ENCODE measurements around the gene TMEM117. TPM values are rescaled to one million over a fixed set of nuclear protein-coding genes. Genes with fewer than 3 reads are reported as not detected.
"Not testable (repeated sequence)": the region's sequence is repeated elsewhere in the genome, so short reads cannot be mapped to it uniquely, and the experiment has no call there.

The TMEM117 gene
- total and polyA plus RNA-seq, 7 donors, result 2.3 to 21.4 (median 17.5) TPM

DNA sequence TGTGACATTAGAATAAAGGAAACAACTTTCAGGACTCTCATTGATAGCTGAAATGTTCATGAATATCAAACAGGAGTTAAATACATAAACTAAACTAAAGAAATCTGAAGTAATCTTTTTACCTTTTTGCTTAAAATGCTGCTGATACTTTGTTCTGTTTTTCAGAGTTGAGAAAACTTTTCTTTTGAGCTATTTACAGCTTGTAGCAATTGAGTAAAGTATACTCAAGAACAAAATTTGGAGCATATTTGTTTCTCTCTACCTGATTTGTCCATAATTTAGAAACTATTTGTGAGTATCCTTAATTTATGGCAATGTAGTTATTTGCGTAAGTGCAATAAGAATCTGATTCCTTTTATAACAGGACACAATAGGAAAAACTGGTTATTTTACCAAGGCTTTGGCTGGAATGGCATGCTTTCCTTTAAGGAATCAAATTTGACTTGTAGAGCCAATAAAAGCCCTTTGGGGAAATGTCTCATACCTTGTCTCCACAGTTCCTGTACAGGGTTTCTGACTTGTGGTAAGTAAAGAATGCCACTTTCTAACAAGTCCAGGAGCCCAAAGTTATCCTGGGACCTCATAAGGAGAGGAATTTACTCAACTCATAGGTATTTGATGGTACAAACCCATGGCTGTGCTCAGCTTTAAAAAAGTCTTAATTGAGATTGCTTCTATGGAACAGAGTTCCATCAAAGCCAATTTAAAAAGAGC, 195.7 kb downstream of the TMEM117 start:
- Histone ChIP-seq H3K9me3 (no peaks in the 10 kb centered on the region), H3K4me3 (no peak overlapping the region), H3K27ac (no peak overlapping the region), H3K36me3 (no peaks in the 10 kb centered on the region), H3K4me1 (no peaks in the 10 kb centered on the region), H3K27me3 (no peaks in the 10 kb centered on the region)
- intact Hi-C loops (cut with DNase I), result no loop called here
- no peak for DNase-seq
- TF ChIP-seq EP300 (IDR thresholded peaks at IDR 0.05), result no peak
- TF ChIP-seq, protein P1, sequence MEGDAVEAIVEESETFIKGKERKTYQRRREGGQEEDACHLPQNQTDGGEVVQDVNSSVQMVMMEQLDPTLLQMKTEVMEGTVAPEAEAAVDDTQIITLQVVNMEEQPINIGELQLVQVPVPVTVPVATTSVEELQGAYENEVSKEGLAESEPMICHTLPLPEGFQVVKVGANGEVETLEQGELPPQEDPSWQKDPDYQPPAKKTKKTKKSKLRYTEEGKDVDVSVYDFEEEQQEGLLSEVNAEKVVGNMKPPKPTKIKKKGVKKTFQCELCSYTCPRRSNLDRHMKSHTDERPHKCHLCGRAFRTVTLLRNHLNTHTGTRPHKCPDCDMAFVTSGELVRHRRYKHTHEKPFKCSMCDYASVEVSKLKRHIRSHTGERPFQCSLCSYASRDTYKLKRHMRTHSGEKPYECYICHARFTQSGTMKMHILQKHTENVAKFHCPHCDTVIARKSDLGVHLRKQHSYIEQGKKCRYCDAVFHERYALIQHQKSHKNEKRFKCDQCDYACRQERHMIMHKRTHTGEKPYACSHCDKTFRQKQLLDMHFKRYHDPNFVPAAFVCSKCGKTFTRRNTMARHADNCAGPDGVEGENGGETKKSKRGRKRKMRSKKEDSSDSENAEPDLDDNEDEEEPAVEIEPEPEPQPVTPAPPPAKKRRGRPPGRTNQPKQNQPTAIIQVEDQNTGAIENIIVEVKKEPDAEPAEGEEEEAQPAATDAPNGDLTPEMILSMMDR (IDR thresholded peaks at IDR 0.05), result no peak
- no peak for TF ChIP-seq POLR2A (IDR thresholded peaks at IDR 0.05)
- no peak for TF ChIP-seq POLR2AphosphoS5 (IDR thresholded peaks at IDR 0.05)
- WGBS, 2 donors, result 97% methylated on average over 1 of the region's 1 CpG

DNA sequence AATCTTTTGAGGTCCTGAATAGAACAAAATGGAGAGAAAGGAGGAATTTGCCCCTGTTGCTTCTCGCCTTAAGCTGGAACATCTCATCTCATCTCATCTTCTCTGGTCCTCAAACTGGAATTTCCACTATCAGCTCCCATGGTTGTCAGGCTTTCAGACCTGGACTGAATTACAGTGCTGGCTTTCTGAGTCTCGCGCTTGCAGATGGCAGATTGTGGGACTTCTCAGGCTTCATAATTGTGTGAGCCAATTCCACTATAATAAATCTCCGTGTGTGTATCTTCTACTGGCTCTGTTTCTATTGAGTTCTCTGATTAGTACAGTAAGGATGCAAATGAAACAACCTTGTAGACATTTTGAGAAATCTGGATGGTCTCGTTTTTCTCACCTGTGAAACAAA, 199.0 kb downstream of the TMEM117 start:
- TF ChIP-seq, protein P1 (IDR thresholded peaks at IDR 0.05), result no peak
- TF ChIP-seq POLR2AphosphoS5 (IDR thresholded peaks at IDR 0.05) (no peak), EP300 (IDR thresholded peaks at IDR 0.05) (no peak), POLR2A (IDR thresholded peaks at IDR 0.05) (no peak)
- H3K27ac ChIP-seq, result no peak overlapping the region
- H3K4me1 ChIP-seq, result no peaks in the 10 kb centered on the region
- no peak for DNase-seq
- no peak overlapping the region for H3K4me3 ChIP-seq
- WGBS, 2 donors, result 92 to 94% methylated on average over 5 of the region's 5 CpGs
- intact Hi-C loops (cut with DNase I), result no loop called here
- no peaks in the 10 kb centered on the region for H3K27me3 ChIP-seq
- H3K9me3 ChIP-seq, result no peaks in the 10 kb centered on the region
- H3K36me3 ChIP-seq, result no peaks in the 10 kb centered on the region

DNA sequence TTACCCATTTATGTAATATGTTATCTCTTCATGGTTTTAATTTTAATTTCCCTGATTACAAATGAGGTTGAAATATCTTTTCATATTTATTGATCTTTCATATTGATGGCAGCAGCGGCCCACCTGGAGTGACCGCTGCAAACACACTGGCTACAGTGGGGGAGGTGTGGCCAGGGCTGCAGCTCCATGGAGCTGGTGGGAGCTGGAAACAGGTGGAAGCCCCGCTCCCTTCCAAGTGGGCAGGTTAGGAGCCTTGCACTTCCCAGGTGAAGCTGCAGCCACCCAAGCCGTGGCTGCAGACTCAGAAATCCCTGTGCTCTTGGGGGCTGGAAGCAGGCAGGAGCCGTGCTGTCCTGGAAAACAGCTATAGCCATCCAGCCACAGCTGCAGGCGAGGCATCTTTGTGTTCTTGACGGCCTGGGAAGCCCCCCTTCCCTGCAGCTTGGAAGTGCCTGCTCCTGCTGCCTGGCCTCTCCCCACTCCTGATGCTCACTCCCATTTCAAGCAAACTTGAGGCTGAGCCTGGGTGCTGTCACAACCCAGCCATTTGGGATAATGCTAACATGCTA, 201.1 kb downstream of the TMEM117 start:
- no peak for DNase-seq
- H3K9me3 ChIP-seq, result no peaks in the 10 kb centered on the region
- H3K27me3 ChIP-seq, result no peaks in the 10 kb centered on the region
- WGBS, 2 donors, result 91 to 94% methylated on average over 7 of the region's 7 CpGs
- TF ChIP-seq EP300 (IDR thresholded peaks at IDR 0.05) (no peak), POLR2A (IDR thresholded peaks at IDR 0.05) (no peak)
- TF ChIP-seq, protein P1 (IDR thresholded peaks at IDR 0.05), result no peak
- no peaks in the 10 kb centered on the region for H3K4me1 ChIP-seq
- no peak overlapping the region for H3K27ac ChIP-seq
- no peak overlapping the region for H3K4me3 ChIP-seq
- intact Hi-C loops (cut with DNase I), result no loop called here
- no peaks in the 10 kb centered on the region for H3K36me3 ChIP-seq

DNA sequence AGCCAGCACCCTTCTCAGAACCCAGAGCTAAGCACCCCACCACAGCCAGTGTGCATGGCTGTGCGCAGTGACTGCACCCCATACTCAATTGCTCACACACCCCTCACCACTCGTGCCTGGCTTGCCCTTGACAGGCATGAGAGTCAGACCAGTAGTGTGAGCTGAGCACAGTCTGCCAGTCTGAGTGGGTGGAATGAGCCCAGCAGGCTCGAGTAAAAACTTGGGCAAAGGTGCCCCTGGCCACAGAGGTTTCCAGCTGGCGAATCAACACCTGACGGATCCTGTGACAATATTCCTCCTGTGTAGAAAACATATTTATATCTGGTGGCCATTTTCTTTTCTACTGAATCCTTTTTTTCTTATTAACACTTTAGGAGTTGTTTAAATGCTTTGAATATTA, 202.5 kb downstream of the TMEM117 start:
- 87 to 89% methylated on average over 5 of the region's 5 CpGs for WGBS, 2 donors
- no peak for DNase-seq
- TF ChIP-seq EP300 (IDR thresholded peaks at IDR 0.05) (no peak), POLR2A (IDR thresholded peaks at IDR 0.05) (no peak), POLR2AphosphoS5 (IDR thresholded peaks at IDR 0.05) (no peak)
- TF ChIP-seq, protein P1 (IDR thresholded peaks at IDR 0.05), result no peak
- Histone ChIP-seq H3K4me3 (no peak overlapping the region), H3K4me1 (no peaks in the 10 kb centered on the region), H3K27me3 (no peaks in the 10 kb centered on the region), H3K9me3 (no peaks in the 10 kb centered on the region), H3K36me3 (no peaks in the 10 kb centered on the region), H3K27ac (no peak overlapping the region)
- intact Hi-C loops (cut with DNase I), result no loop called here

DNA sequence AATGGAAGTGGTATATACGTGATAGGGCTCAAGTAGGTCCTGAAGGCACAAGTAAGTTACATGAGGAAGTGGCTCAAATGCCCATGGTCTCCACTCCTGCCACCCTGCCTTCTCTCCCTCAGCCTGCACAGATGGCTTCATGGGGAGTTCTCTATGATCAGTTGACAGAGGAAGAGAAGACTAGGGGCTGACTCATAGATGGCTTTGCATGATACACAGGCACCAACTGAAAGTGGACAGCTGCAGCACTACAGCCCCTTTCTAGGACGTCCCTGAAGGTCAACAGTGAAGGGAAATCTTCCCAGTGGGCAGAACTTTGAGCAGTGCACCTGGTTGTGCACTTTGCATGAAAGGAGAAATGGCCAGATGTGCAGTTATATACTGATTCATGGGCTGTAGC, 208.6 kb downstream of the TMEM117 start:
- H3K4me3 ChIP-seq; H3K27me3 ChIP-seq; H3K36me3 ChIP-seq; H3K9me3 ChIP-seq; H3K27ac ChIP-seq; DNase-seq; intact Hi-C loops (cut with DNase I); H3K4me1 ChIP-seq: not testable (repeated sequence)
- 86 to 90% methylated on average over 2 of the region's 2 CpGs for WGBS, 2 donors

Data from sigmoid colon (tissue), 7 donors.